ENCODE results near the gene SORCS1.

- no peak for TF ChIP-seq POLR2AphosphoS5 (IDR thresholded peaks at IDR 0.05; ENCODE audit: borderline replicate concordance, low read depth, low read length)
- no peak for TF ChIP-seq EZH2 (IDR thresholded peaks at IDR 0.05)
- TF ChIP-seq FOXP2 (optimal IDR thresholded peaks at IDR 0.05; ENCODE audit: control extremely low read depth, extremely low read length, insufficient read depth) = no peak
These were observed 442.0 kb downstream of the SORCS1 start for GRCh38 chr10:106722524-106722923.
